HG03280 (cell line): Measurements from ENCODE around the gene ATP4B.

ENCODE experiments used
- ATAC-seq: cut with Tn5 transposase; IDR thresholded peaks from one replicate; pipeline ENCODE4 v1.9.1; 2021; ENCODE audit warnings: mild to moderate bottlenecking, moderate library complexity; ENCODE audit not compliant: unreplicated experiment

Gene ATP4B

GRCh38 chr13:113608967-113609533, 48.9 kb downstream of the ATP4B start:
- no peak for ATAC-seq

- no peak for ATAC-seq
Measured at GRCh38 chr13:113607889-113608635, 49.9 kb downstream of the ATP4B start.

GRCh38 chr13:113607056-113607888, 50.7 kb downstream of the ATP4B start:
- ATAC-seq, result no peak

DNA sequence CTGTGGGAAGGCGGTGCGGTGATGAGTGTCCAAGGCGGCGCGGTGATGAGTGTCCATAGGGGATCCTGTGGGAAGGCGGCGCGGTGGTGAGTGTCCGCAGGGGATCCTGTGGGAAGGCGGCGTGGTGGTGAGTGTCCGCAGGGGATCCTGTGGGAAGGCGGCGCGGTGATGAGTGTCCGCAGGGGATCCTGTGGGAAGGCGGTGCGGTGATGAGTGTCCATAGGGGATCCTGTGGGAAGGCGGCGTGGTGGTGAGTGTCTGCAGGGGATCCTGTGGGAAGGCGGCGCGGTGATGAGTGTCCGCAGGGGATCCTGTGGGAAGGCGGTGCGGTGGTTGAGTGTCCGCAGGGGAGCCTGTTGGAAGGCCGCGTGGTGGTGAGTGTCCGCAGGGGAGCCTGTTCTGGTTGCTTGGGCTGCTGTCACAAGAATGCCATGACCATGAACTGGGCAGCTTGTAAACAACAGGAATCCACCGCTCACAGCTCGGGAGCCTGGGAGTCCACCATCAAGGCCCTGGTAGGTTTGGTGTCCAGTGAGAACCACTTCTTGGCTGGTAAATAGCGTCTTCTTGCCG, 52.0 kb downstream of the ATP4B start:
- ATAC-seq, result no peak

DNA sequence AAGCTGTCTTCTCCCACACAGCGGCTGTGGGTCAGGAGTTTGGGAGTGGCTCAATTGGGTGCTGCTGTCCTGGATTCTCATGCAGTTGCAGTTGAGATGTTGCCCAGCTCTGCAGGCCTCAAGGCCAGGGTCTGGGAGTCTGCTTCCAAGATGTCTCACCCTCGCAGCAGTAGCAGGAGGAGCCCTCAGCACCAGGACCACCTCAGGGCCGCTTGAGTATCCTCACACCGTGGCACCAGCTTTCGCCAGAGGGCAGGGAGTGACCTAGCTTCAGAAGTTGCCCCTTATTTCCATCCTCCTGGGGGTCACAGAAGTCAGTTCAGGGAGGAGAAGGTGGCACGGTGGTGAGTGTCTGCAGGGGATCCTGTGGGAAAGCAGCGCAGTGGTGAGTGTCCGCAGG, 52.5 kb downstream of the ATP4B start:
- no peak for ATAC-seq

GRCh38 chr13:113604186-113604585, 53.8 kb downstream of the ATP4B start:
- ATAC-seq, result no peak

GRCh38 chr13:113603116-113603710, 54.8 kb downstream of the ATP4B start:
- ATAC-seq, result no peak

- ATAC-seq, result no peak
Measured at GRCh38 chr13:113602291-113602988, 55.6 kb downstream of the ATP4B start.

DNA sequence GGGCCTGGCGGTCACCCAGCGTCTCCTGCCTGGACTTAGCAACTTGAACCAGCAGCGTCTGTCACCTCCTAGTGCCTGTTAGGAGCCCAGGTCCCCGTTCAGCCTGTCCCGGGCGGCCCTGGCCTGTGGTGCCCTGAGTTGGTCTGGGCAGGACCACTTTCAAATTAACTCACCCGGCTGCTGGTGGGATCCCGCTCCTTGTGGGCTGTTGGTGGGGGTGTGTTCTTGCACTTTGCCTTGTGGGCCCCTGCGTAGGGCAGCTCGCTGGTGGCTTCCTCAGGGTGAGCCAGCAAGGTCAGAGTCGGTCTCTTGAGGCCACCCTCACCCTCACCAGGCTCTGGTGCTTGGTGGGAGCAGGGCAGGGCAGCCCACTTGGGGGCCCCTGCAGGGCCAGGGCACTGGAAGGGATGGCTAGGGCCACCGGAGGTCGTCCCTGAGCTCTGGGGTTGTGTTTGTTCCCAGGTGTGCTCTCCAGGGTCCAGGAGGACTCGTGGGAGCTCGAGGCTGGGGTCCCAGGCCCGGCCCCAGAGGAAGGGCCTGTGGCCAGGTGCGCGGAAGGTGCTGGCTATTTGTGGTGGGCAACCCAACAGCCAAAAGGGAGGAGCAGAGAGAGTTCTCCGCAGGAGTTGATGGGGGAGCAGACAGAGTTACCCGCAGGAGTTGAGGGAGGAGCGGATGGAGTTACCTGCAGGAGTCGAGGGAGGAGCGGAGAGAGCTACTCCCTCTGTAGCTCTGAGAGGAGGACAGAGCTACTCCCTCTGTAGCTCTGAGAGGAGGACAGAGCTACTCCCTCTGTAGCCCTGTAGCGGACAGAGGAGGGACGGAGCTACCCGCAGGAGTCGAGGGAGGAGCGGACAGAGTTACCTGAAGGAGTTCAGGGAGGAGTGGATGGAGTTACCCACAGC, 56.6 kb downstream of the ATP4B start:
- ATAC-seq, result no peak

- no peak for ATAC-seq
Measured at GRCh38 chr13:113599391-113599790, 58.6 kb downstream of the ATP4B start.
